Suprapubic skin (tissue), 3 donors: Measurements from ENCODE around the gene PPP2R2D.

Experiments
- CTCF ChIP-seq, 2 donors: fragments of 200-600 bp in 1 of 2; fragments of 450-650 bp in 1 of 2; sonication (generic) in 1 of 2; IDR thresholded peaks; one replicate each; pipeline ENCODE4 v1.5.1; 2016 to 2019; ENCODE audit warnings: antibody characterized with exemption in 2 of 2, mild to moderate bottlenecking in 1 of 2, moderate library complexity in 1 of 2
- EP300 ChIP-seq: sonication (generic); formaldehyde crosslinking; IDR thresholded peaks from one replicate; pipeline ENCODE4 v1.6.1; 2017; ENCODE audit warnings: antibody characterized with exemption

GRCh38 chr10:131902691-131903090 is 1.9 kb downstream of the PPP2R2D start:
- TF ChIP-seq CTCF (IDR thresholded peaks at IDR 0.05) (no peak), EP300 (no peak)
